Measurements from ENCODE around the gene BCL2L11. TPM values are rescaled to one million over a fixed set of nuclear protein-coding genes. Genes with fewer than 3 reads are reported as not detected.

The BCL2L11 gene
- total and polyA plus RNA-seq, 2 donors (not counting 3 experiments of a cell fraction or from before 2014, with no cell fraction given) = 12.9 to 26.6 TPM

GRCh38 chr2:111172666-111173065 is 52.0 kb downstream of the BCL2L11 start:
- no peak for TF ChIP-seq MAX (IDR thresholded peaks at IDR 0.05; ENCODE audit: insufficient read depth, insufficient read length)
- no peak for TF ChIP-seq MYC (IDR thresholded peaks at IDR 0.05; ENCODE audit: low read depth, low read length)
- no peak for TF ChIP-seq POLR2AphosphoS5 (IDR thresholded peaks at IDR 0.05; ENCODE audit: insufficient read depth, low read depth, low read length)
- ChIA-PET POLR2A (no interaction called here), CTCF (interaction anchor here (1.2 kb wide), 1 partner anchor 8 kb away, joined by 3 read pairs; no protein-coding TSS in a partner anchor)
- Histone ChIP-seq H3K4me3 (replicated peaks in 1 of 3; ENCODE audit: insufficient read depth in 1 of 3, low read depth in 1 of 3, low read length in 3 of 3) (no peak overlapping the region), H3K27me3 (ENCODE audit: control insufficient read depth in 2 of 2, insufficient read depth in 2 of 2, low read length in 2 of 2) (peaks cover 23 to 51% of the 10 kb centered on the region in 2 experiments), H3K9me3 (replicated peaks; ENCODE audit: control insufficient read depth, insufficient read depth, low read length) (no peaks in the 10 kb centered on the region), H3K4me1 (ENCODE audit: control insufficient read depth, extremely low read depth, insufficient read depth, low read length) (peaks cover 8% of the 10 kb centered on the region), H3K36me3 (ENCODE audit: control insufficient read depth in 2 of 2, extremely low read depth in 1 of 2, insufficient read depth in 2 of 2, low read length in 2 of 2) (no peaks in the 10 kb centered on the region), H3K4me2 (ENCODE audit: insufficient read depth, low read length) (no peak overlapping the region), H3K9ac (replicated peaks; ENCODE audit: extremely low read depth, insufficient read depth, low read length) (no peak overlapping the region), H3K79me2 (ENCODE audit: control insufficient read depth, insufficient read depth, low read length) (no peaks in the 10 kb centered on the region), H3K27ac (ENCODE audit: insufficient read depth, low read depth, low read length) (no peak overlapping the region), H4K20me1 (replicated peaks; ENCODE audit: control insufficient read depth, extremely low read depth, insufficient read depth, low read length) (no peaks in the 10 kb centered on the region), H3K9me1 (replicated peaks; ENCODE audit: control insufficient read depth, extremely low read depth, insufficient read depth, low read length) (no peaks in the 10 kb centered on the region), H2AFZ (ENCODE audit: low read depth, low read length) (no peak overlapping the region)
- DNase-seq (ENCODE audit: low read depth, low spot score) (no peak), FAIRE-seq (no peak)
- no TSS peak for BruUV-seq (replicated peaks)
- dilution Hi-C loops (cut with MboI; ENCODE audit: extremely low pct_ligation_motif_present, low sequenced_read_pairs) (no loop called here), intact Hi-C loops (cut with micrococcal nuclease) (no loop called here)

- no peak for FAIRE-seq
- Histone ChIP-seq H3K9me3 (replicated peaks; ENCODE audit: control insufficient read depth, insufficient read depth, low read length) (no peaks in the 10 kb centered on the region), H3K4me1 (ENCODE audit: control insufficient read depth, extremely low read depth, insufficient read depth, low read length) (peaks cover 5% of the 10 kb centered on the region), H3K79me2 (ENCODE audit: control insufficient read depth, insufficient read depth, low read length) (no peaks in the 10 kb centered on the region), H4K20me1 (replicated peaks; ENCODE audit: control insufficient read depth, extremely low read depth, insufficient read depth, low read length) (no peaks in the 10 kb centered on the region), H3K9me1 (replicated peaks; ENCODE audit: control insufficient read depth, extremely low read depth, insufficient read depth, low read length) (no peaks in the 10 kb centered on the region), H3K27me3 (ENCODE audit: control insufficient read depth in 2 of 2, insufficient read depth in 2 of 2, low read length in 2 of 2) (peaks cover 26 to 54% of the 10 kb centered on the region in 2 experiments), H3K4me3 (replicated peaks in 1 of 3; ENCODE audit: insufficient read depth in 1 of 3, low read depth in 1 of 3, low read length in 3 of 3) (no peak overlapping the region), H2AFZ (ENCODE audit: low read depth, low read length) (no peak overlapping the region), H3K4me2 (ENCODE audit: insufficient read depth, low read length) (no peak overlapping the region), H3K27ac (ENCODE audit: insufficient read depth, low read depth, low read length) (no peak overlapping the region), H3K36me3 (ENCODE audit: control insufficient read depth in 2 of 2, extremely low read depth in 1 of 2, insufficient read depth in 2 of 2, low read length in 2 of 2) (no peaks in the 10 kb centered on the region), H3K9ac (replicated peaks; ENCODE audit: extremely low read depth, insufficient read depth, low read length) (no peak overlapping the region)
- dilution Hi-C loops (cut with MboI; ENCODE audit: extremely low pct_ligation_motif_present, low sequenced_read_pairs) (no loop called here), intact Hi-C loops (cut with micrococcal nuclease) (no loop called here)
- ChIA-PET CTCF (no interaction called here), POLR2A (no interaction called here)
- DNase-seq (ENCODE audit: low read depth, low spot score) = no peak
- TF ChIP-seq MYC (IDR thresholded peaks at IDR 0.05; ENCODE audit: low read depth, low read length) (no peak), POLR2AphosphoS5 (IDR thresholded peaks at IDR 0.05; ENCODE audit: insufficient read depth, low read depth, low read length) (no peak), EZH2 (IDR thresholded peaks at IDR 0.05; ENCODE audit: borderline replicate concordance, low read depth, low read length, severe bottlenecking) (no peak)
- BruUV-seq (replicated peaks) = no TSS peak
These were observed 52.6 kb downstream of the BCL2L11 start for GRCh38 chr2:111173338-111173737.
